Activated CD8-positive, alpha-beta memory T cell treated with anti-CD3 and anti-CD28 coated beads, Interleukin-2, amount 50 U/mL, for 1 hour (primary cell): ENCODE results near the gene TPM3.
A peak's percentile ranks its signal among the peaks of the same experiment; 100 is the strongest.
"Not testable (repeated sequence)": the region's sequence is repeated elsewhere in the genome, so short reads cannot be mapped to it uniquely, and the experiment has no call there.

Source experiments
- DNase-seq: peaks from one replicate; pipeline ENCODE4 v3.0.0-alpha.2; 2020; ENCODE audit errors: extremely low read depth

Gene TPM3

GRCh38 chr1:154166207-154166606, 25.7 kb downstream of the TPM3 start:
- DNase-seq = no peak

DNA sequence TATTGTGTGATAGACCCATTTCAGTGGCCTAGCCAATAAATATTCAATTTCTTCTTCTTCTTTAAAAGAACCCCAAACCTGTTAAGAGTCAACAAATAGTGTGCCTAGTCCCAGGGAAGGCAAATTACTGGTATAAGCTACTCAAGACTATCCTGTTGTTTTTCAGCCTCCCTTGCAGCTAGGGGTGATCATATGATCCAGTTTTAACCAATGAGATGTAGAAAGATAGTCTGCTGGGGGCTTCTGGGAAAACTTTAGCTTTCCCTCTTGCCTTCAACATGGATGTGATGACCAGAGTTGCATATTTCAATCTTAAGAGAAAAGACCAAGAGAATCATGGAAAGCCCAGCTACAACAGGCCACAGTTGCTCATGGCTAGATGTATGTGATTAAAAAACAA, 32.3 kb downstream of the TPM3 start:
- DNase-seq = no peak

- no peak for DNase-seq
Observed at GRCh38 chr1:154158307-154159125, 33.4 kb downstream of the TPM3 start.

DNA sequence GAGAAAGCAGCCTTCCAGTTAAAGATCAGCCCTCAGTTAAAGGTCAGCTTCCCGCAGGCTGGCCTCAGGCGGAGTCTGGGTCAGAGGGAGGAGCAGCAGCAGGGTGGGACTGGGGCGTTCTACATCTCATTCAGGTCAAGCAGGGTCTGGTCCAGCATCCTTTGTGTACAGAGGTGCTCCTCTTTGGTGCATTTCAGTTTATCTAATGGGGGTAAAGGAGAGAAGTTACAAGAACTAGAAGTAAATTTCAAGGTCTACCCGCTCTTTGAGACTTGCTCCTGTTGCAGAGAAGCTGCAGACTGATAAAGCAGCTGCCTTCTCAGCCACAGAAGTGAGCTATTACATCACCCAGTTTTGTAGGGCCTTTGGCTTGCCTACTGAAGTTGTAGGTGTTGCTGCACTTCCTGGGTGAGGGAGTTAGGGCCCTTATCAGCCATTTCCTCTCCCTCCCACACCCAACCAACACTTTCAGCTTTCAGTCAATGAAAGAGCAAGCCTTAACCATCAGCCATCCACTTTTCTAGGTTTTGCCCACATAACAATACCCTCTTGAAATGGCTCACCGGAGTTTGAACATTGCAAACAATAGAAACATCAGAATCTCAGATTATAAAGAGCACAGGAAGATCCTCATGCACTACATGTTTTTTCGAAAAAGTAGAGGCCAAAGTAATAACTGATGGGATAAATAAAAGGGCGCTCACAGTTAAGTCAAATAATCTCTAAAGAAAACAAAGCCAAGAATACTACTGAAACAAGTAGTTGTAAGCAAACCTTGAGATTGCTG, 34.2 kb downstream of the TPM3 start:
- DNase-seq = peak; percentile 53

DNA sequence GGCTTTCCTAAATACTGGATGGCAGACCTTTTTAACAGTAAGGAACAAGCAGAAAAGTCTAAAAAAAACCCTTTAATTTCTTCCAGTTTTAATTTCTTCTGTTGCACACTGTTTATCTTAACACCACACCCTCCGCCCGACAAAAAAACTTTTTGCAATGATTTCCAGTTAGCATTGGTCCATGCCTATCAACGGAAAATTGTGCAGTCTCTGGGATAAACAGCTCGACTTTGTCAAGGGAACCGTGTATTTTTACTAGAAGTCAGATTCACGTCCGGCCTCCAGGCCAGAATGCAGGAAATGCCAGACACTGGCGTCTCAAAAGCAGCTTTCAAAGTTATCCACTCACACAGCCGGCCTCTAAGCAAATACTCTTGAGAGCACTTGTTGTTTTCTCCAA, 36.6 kb downstream of the TPM3 start:
- DNase-seq = no peak

DNA sequence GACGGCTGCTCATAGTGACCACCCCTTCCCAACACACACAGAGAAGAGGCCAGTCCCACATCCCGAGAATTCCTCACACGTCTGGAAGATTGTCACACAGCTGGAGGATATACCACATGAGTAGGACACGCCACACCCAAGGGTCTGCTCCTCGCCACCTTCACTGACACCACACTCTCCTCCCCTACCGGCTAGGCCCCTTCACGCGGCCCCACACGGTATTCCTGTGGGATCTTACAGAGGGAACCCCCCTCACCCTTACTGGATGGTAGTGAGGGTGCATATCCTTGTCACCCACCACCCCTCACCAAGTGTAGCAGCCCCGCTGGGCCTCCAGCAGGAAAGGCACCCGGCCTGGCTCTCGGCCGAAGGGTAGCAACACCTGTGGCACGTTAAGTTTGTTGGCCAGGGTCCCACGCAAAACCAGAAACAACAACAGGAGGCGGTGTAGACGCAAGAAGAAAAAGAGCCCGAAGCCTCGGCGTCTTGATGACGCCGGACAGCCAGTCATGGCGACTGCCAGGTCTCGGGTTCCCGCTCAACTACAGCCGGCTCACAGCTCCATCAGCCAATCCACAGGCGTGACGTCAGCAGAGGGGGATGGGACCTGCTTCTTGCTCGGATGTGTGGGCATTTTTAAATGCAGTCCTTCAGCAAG, 37.2 kb downstream of the TPM3 start, which contains the start of gene NUP210L:
Gene NUP210L, minus strand, starts transcription at position 540 of the 658 bp plus-strand sequence.
- DNase-seq = no peak

DNA sequence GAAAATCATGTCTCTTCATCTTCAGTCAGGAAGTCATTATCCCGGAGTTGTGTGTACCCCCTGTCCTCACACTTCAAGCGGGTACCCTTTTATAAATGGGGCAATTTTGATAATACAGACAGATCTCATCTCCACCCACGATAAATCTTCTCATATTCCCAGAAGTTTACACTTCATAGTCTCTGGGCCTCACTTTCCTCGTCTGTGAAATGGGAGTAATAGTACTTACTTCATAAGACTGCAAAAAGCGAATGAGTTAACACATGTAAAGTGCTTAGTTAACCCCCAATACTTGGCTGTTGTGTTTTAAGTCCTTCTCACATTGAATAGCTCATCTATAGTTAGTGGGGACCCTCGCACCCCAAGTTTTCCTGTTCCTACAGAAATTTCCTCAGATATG, 37.8 kb downstream of the TPM3 start:
- DNase-seq = no peak

DNA sequence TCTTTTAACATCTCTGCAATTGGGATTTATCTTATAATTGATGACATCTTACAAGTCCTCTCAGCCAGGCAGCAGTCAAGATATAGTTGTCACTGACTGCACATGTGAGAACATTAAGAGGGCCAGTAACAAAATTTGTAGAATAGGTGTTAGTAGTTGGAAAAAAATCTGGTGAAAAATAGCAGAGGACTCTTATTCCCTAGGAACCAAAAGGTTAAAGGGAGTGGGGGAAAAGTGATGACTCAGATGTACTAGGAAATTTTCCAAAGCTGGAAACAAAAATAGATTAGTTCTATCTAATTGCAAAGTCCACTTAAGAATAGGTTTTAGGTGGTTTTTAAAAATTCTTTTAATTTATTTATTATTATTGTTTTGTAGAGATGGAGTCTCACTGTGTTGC, 40.6 kb downstream of the TPM3 start:
- DNase-seq = no peak

DNA sequence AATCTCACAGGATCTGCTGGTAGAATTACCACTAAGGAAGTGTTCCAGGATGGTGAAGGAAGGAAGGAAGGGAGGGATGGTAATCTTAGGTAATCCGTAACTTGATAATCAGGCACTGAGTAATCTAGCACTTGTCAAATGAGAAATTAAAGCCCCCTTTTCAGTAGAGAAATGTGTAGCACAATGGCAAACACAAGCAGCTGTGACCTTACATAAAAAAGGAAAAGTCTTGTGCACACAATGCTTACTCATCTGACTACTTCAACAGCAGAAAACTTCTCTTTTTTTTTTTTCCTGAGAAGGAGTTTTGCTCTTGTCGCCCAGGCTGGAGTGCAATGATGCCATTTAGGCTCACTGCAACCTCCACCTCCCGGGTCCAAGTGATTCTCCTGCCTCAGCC, 43.1 kb downstream of the TPM3 start:
- no peak for DNase-seq

DNA sequence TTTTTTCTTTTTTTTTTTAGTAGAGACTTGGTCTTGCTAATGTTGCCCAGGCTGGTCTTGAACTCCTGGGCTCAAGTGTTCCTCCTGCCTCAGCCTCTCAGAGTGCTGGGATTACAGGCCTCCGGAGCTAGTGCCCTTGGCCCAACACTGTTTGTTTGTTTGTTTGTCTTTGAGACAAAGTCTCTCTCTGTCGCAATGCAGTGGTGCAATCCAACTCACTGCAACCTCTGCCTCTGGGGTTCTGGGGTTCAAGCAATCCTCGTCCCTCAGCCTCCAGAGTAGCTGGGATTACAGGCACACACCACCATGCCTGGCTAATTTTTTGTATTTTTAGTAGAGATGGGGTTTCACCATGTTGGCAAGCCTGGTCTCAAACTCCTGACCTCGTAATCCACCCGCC, 44.4 kb downstream of the TPM3 start:
- DNase-seq = not testable (repeated sequence)

GRCh38 chr1:154145986-154146385, 45.9 kb downstream of the TPM3 start:
- no peak for DNase-seq

- no peak for DNase-seq
Observed at GRCh38 chr1:154142358-154142757, 49.5 kb downstream of the TPM3 start.

- DNase-seq = no peak
Observed at GRCh38 chr1:154141240-154141639, 50.7 kb downstream of the TPM3 start.

DNA sequence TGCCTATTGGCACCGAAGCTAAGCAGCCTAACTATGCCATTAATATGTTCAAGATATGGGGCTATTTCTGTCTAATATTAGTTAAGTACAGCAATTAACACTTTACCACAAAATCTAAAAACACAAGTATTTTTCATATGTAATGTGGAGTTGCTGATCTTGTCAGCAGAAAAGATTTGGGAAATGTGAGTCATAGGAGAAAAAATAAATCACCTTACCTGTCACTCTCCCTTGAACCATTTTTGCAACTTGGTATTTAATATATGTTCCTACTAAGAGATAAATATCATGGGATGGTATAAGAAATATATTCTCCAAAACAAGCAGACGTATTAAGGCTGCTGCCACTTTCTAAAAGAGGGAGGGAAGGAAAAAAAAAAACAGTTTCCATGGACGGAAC, 54.0 kb downstream of the TPM3 start:
- DNase-seq = no peak

DNA sequence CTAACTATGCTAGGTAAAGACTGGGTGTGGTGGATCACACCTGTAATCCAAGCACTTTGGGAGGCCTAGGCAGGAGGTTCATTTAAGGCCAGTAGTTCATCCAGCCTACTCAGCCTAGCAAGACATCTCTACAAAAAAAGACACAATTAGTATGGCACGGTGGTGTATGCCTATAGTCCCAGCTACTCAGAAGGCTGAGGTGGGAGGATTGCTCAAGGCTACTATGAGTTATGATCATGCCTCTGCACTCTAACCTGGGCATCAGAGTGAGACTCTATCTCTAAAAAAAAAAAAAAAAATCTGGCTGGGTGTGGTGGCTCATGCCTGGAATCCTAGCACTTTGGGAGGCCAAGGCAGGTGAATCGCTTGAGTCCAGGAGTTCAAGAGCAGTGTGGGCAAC, 58.6 kb downstream of the TPM3 start:
- no peak for DNase-seq

DNA sequence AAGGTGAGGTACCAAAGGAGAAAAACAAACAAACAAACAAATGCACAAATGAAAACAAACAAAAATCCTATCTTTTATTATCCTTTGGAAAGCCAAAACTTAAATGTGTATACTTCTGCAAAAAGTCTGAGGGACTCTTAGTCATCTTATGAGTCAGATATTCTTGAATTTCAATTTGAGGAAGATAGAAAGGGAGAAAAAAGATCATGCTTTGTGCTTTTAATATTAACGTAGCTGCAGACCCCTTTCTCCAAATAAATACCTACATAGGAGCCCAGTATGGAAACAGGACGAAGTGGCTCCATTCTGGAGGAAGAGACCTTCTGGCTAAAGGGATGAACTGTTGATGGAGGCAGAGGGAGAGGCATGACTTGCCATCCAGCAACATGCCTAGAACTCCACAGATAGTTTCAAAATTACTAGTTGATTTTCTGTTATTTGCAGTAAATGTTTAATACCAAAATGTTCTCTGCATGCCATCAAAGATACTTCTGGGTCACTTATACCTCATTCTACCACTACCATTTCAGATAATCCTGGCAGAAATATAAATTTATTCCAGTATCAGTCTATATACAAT, 62.4 kb downstream of the TPM3 start:
- no peak for DNase-seq

DNA sequence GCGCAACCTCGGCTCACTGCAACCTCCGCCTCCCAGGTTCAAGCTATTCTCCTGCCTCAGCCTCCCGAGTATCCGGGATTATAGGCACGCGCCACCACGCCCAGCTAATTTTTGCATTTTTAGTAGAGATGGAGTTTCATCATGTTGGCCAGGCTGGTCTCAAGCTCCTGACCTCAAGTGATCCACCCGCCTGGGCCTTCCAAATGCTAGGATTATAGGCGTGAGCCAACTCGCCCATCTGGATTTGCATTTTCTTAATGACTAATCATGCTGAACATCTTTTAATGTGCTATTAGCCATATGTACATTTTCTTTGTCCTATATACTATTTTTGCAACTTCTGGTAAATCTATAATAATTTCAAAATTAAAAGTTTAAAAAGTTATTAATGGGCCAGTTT, 68.7 kb downstream of the TPM3 start:
- not testable (repeated sequence) for DNase-seq

DNA sequence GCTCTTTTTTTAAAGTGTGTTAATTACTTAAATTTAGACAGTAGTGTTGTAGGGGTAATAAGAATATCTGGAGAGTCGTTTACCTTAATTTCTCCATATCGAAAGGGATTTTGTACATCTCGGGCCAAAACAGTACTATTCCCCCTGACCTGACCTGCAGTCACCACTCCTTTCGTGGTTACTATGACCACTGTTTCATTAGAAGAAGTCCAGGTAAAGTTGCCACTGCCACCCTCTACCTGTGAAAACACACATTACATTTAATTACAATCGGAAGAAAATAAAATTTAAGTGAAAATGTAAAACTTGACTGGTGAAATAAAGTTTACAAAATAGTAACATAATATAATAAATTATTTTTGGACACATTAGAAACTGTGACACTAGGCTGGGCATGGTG, 74.3 kb downstream of the TPM3 start:
- no peak for DNase-seq

DNA sequence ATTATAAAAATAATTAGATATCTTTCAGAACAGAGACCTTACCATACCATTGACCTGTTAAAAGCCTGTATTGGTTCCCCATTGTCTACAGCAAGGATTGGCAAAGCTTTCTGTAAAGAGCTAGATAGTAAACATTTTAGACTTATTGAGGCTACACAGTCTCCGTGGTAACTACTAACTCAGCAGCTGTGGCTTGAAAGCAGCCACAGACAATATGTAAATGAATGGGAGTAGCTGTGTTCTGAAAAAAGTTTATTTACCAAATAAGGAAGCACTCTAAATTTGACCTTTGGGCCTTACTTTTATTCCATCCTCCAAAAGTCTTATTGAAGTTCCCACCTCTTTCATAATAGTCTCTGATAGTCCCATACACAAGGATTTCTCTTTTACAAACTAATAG, 76.7 kb downstream of the TPM3 start:
- DNase-seq = no peak
